ENCODE results near the gene UGT1A5. TPM values are rescaled to one million over a fixed set of nuclear protein-coding genes. Genes with fewer than 3 reads are reported as not detected.

The UGT1A5 gene
- total RNA-seq, 2 donors from 2014 or later, result not detected

DNA sequence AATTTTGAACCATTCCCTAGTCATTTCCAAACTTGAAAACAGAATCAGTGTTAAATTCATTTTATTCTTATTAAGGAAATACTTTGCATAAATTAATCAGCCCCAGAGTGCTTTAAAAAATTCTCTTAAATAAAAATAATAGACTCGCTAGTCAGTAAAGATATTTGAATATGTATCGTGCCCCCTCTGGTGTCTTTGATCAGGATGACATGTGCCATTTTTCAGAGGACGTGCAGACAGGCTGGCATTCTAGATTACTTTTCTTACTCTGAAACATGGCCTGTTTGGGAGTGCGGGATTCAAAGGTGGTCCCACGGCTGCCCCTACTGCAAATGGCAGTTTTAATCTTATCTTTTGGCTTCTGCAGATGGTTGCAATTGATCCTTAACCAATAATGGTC is 59.9 kb downstream of the UGT1A5 start:
- Histone ChIP-seq H3K9me3 (ENCODE audit: control insufficient read depth, low read length) (peaks cover 10% of the 10 kb centered on the region), H3K9ac (ENCODE audit: extremely low read depth, low read length, poor library complexity, severe bottlenecking) (no peak overlapping the region), H3K4me3 (ENCODE audit: low read length) (no peak overlapping the region), H3K36me3 (ENCODE audit: control insufficient read depth, insufficient read depth, low read length) (no peaks in the 10 kb centered on the region), H3K27me3 (ENCODE audit: control insufficient read depth, insufficient read depth, low read length, poor library complexity, severe bottlenecking) (no peaks in the 10 kb centered on the region), H3K4me1 (ENCODE audit: control insufficient read depth, insufficient read depth, low read length) (no peaks in the 10 kb centered on the region), H3K27ac (ENCODE audit: low read depth, low read length) (no peak overlapping the region)
- Mint-ChIP-seq H3K9me3 (peaks cover 28% of the 10 kb centered on the region), H3K36me3 (ENCODE audit: low read depth) (no peaks in the 10 kb centered on the region), H3K27me3 (ENCODE audit: insufficient read depth) (no peaks in the 10 kb centered on the region), H3K4me1 (no peaks in the 10 kb centered on the region), H3K4me3 (no peak overlapping the region), H3K27ac (no peak overlapping the region)
- DNase-seq, result no peak
- 76 to 80% methylated on average over 4 to 5 of the region's 5 CpGs for WGBS, 2 experiments (ENCODE audit: insufficient coverage in 1 of 2, insufficient read length in 1 of 2)
- no peak for TF ChIP-seq CTCF (conservative IDR thresholded peaks at IDR 0.05)

GRCh38 chr2:233773854-233774253 is 61.1 kb downstream of the UGT1A5 start:
- no peaks in the 10 kb centered on the region for H3K4me1 Mint-ChIP-seq
- H3K27ac ChIP-seq (ENCODE audit: low read depth, low read length), result no peak overlapping the region
- H3K27me3 ChIP-seq (ENCODE audit: control insufficient read depth, insufficient read depth, low read length, poor library complexity, severe bottlenecking), result no peaks in the 10 kb centered on the region
- peaks cover 10% of the 10 kb centered on the region for H3K9me3 ChIP-seq (ENCODE audit: control insufficient read depth, low read length)
- no peaks in the 10 kb centered on the region for H3K4me1 ChIP-seq (ENCODE audit: control insufficient read depth, insufficient read depth, low read length)
- H3K27me3 Mint-ChIP-seq (ENCODE audit: insufficient read depth), result no peaks in the 10 kb centered on the region
- no peak overlapping the region for H3K4me3 ChIP-seq (ENCODE audit: low read length)
- no peak overlapping the region for H3K27ac Mint-ChIP-seq
- no peak overlapping the region for H3K9ac ChIP-seq (ENCODE audit: extremely low read depth, low read length, poor library complexity, severe bottlenecking)
- no peak overlapping the region for H3K4me3 Mint-ChIP-seq
- H3K36me3 Mint-ChIP-seq (ENCODE audit: low read depth), result no peaks in the 10 kb centered on the region
- H3K36me3 ChIP-seq (ENCODE audit: control insufficient read depth, insufficient read depth, low read length), result no peaks in the 10 kb centered on the region
- peaks cover 28% of the 10 kb centered on the region for H3K9me3 Mint-ChIP-seq
- TF ChIP-seq CTCF (conservative IDR thresholded peaks at IDR 0.05), result no peak
- DNase-seq, result no peak
- WGBS, 2 experiments (ENCODE audit: insufficient coverage in 1 of 2, insufficient read length in 1 of 2), result 90 to 92% methylated on average over 5 of the region's 5 CpGs

DNA sequence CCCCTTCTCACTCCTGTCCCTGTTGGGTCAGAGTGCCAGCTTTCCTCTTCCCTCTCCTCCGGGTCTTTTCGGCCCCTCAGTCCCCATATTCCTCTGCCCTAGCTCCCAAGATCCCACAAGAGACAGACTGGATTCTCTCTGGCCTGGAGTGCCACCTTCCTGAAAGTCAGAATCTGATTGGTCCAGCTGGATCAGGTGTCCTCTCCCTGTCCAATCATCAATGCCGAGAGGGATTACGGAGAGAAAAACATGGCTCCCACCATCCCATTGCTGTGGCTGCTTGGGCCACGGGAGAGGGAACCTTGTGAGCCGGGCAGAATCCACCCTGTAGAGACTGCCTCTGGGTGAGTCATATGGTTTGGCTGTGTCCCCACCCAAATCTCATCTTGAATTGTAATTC is 62.7 kb downstream of the UGT1A5 start:
- H3K27me3 Mint-ChIP-seq (ENCODE audit: insufficient read depth), result no peaks in the 10 kb centered on the region
- H3K27me3 ChIP-seq (ENCODE audit: control insufficient read depth, insufficient read depth, low read length, poor library complexity, severe bottlenecking), result no peaks in the 10 kb centered on the region
- no peaks in the 10 kb centered on the region for H3K36me3 Mint-ChIP-seq (ENCODE audit: low read depth)
- no peak overlapping the region for H3K4me3 Mint-ChIP-seq
- DNase-seq, result no peak
- H3K4me1 ChIP-seq (ENCODE audit: control insufficient read depth, insufficient read depth, low read length), result no peaks in the 10 kb centered on the region
- no peak overlapping the region for H3K27ac ChIP-seq (ENCODE audit: low read depth, low read length)
- TF ChIP-seq CTCF (conservative IDR thresholded peaks at IDR 0.05), result no peak
- H3K27ac Mint-ChIP-seq, result no peak overlapping the region
- no peak overlapping the region for H3K4me3 ChIP-seq (ENCODE audit: low read length)
- peaks cover 28% of the 10 kb centered on the region for H3K9me3 Mint-ChIP-seq
- no peaks in the 10 kb centered on the region for H3K36me3 ChIP-seq (ENCODE audit: control insufficient read depth, insufficient read depth, low read length)
- no peak overlapping the region for H3K9ac ChIP-seq (ENCODE audit: extremely low read depth, low read length, poor library complexity, severe bottlenecking)
- 91 to 100% methylated on average over 2 to 6 of the region's 6 CpGs for WGBS, 2 experiments (ENCODE audit: insufficient coverage in 1 of 2, insufficient read length in 1 of 2)
- H3K4me1 Mint-ChIP-seq, result no peaks in the 10 kb centered on the region
- peaks cover 10% of the 10 kb centered on the region for H3K9me3 ChIP-seq (ENCODE audit: control insufficient read depth, low read length)

Measured in endodermal cell (in vitro differentiated cells).